Measurements from ENCODE around the gene MXD3.

The MXD3 gene

DNA sequence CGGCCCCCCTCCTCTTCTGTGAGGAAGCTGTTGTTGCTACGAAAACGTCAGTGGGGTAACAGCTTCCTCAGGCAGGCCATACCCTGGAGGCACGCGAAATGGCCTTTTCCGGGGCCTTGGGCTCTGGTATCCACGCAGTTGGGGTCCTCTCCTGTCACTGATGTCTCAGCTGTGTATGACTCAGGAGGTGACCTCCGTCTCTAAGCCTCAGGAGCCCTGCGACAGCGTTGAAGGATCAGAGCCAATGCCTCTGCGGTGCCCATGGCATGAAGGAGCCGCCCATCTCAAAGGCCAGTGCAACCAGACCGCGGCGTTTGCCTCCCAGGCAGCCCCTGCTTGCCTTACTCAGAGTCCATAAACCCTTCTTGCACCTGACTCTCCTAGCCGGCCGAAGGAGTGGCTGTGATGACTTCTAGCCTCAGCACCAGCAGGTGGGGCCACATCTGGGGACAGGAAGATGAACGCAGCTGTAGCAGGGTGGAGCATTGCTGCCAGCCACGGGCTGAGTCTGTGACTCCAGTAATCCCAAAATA, 1.0 kb upstream of the MXD3 start:
- Histone ChIP-seq H3K9ac (peak overlapping the region; percentile 93; the same call in 1 of the 2 replicates), H3K4me3 (IDR thresholded peaks at IDR 0.05; ENCODE audit: insufficient read depth, low read depth, low read length) (no peak overlapping the region), H3K4me1 (ENCODE audit: low read depth, poor library complexity, severe bottlenecking) (peaks cover 13% of the 10 kb centered on the region), H4K20me1 (ENCODE audit: insufficient read depth) (no peaks in the 10 kb centered on the region), H3K4me2 (peak overlapping the region; percentile 92), H3K36me3 (ENCODE audit: insufficient read depth) (no peaks in the 10 kb centered on the region), H2AFZ (ENCODE audit: low read depth) (peak overlapping the region; percentile 23; the same call in 1 of the 2 replicates), H3K27me3 (ENCODE audit: insufficient read depth, low read depth) (no peaks in the 10 kb centered on the region), H3K27ac (peak overlapping the region; percentile 92), H3K79me2 (ENCODE audit: insufficient read depth, low read depth) (no peaks in the 10 kb centered on the region)
- TF ChIP-seq, protein P1, sequence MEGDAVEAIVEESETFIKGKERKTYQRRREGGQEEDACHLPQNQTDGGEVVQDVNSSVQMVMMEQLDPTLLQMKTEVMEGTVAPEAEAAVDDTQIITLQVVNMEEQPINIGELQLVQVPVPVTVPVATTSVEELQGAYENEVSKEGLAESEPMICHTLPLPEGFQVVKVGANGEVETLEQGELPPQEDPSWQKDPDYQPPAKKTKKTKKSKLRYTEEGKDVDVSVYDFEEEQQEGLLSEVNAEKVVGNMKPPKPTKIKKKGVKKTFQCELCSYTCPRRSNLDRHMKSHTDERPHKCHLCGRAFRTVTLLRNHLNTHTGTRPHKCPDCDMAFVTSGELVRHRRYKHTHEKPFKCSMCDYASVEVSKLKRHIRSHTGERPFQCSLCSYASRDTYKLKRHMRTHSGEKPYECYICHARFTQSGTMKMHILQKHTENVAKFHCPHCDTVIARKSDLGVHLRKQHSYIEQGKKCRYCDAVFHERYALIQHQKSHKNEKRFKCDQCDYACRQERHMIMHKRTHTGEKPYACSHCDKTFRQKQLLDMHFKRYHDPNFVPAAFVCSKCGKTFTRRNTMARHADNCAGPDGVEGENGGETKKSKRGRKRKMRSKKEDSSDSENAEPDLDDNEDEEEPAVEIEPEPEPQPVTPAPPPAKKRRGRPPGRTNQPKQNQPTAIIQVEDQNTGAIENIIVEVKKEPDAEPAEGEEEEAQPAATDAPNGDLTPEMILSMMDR (conservative IDR thresholded peaks at IDR 0.05; ENCODE audit: low read depth, low read length): no peak

DNA sequence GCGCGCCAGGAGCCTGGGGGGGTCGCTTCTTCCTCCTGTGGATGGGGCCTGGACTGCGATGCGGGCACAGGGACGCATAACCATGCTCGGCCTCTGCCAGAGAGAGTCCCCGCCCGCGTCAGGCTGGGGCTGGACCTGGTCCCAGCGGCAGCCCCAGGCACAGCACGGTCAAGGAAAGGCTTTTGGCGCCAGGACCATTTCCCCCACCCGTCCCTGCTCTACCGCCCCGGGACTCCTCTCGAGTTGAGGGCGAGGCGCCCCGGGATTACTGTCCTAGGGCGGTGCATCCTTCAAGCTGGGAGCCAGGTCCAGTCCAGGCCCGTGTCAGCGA, 341 bp downstream of the MXD3 start:
- no peak overlapping the region; the same call in 1 of the 2 replicates for H3K4me2 ChIP-seq
- TF ChIP-seq, protein P1 (conservative IDR thresholded peaks at IDR 0.05; ENCODE audit: low read depth, low read length): no peak
- peaks cover 18% of the 10 kb centered on the region for H3K4me1 ChIP-seq (ENCODE audit: low read depth, poor library complexity, severe bottlenecking)
- no peaks in the 10 kb centered on the region for H4K20me1 ChIP-seq (ENCODE audit: insufficient read depth)
- H3K27ac ChIP-seq: peak overlapping the region; percentile 92; the same call in 1 of the 2 replicates
- no peaks in the 10 kb centered on the region for H3K36me3 ChIP-seq (ENCODE audit: insufficient read depth)
- no peaks in the 10 kb centered on the region for H3K79me2 ChIP-seq (ENCODE audit: insufficient read depth, low read depth)
- H3K27me3 ChIP-seq (ENCODE audit: insufficient read depth, low read depth): no peaks in the 10 kb centered on the region
- H2AFZ ChIP-seq (ENCODE audit: low read depth): no peak overlapping the region
- peak overlapping the region; percentile 93; the same call in 1 of the 2 replicates for H3K9ac ChIP-seq
- no peak overlapping the region for H3K4me3 ChIP-seq (IDR thresholded peaks at IDR 0.05; ENCODE audit: insufficient read depth, low read depth, low read length)

DNA sequence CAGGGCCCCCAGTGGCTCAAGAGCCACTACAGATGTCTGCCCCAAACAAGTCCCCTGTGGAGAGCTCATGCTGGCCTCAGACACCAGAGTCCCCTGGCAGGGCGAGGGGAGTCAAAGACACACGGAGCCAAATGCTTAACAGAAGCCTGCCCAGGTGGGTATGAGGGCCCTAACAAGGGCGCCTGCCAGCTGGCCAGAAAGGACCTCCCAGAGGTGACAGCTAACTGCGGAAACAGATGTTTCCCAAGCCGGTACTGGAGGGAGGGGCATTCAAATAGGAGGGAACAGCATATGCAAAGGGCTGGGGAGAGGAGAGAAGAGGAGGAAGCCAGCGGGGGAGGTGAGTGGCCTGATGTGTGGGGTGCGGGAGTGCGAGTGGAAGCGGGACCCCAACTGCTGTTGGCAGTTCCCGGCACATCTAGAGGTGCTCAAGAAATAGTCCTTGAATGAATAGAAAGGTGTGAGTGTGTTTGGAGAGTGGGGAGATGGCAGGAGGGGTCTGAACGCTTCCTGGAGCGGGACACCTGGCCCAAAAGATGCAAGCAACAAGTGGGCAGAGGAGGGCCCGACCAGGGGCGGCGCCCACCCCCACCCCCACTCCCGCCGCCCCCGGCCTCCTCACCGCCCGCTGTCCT, 824 bp downstream of the MXD3 start:
- H4K20me1 ChIP-seq (ENCODE audit: insufficient read depth): no peaks in the 10 kb centered on the region
- no peaks in the 10 kb centered on the region for H3K36me3 ChIP-seq (ENCODE audit: insufficient read depth)
- H3K27me3 ChIP-seq (ENCODE audit: insufficient read depth, low read depth): no peaks in the 10 kb centered on the region
- no peak overlapping the region; the same call in 1 of the 2 replicates for H2AFZ ChIP-seq (ENCODE audit: low read depth)
- H3K4me1 ChIP-seq (ENCODE audit: low read depth, poor library complexity, severe bottlenecking): peaks cover 18% of the 10 kb centered on the region
- H3K4me3 ChIP-seq (IDR thresholded peaks at IDR 0.05; ENCODE audit: insufficient read depth, low read depth, low read length): no peak overlapping the region
- H3K79me2 ChIP-seq (ENCODE audit: insufficient read depth, low read depth): peaks cover 4% of the 10 kb centered on the region
- TF ChIP-seq, protein P1 (conservative IDR thresholded peaks at IDR 0.05; ENCODE audit: low read depth, low read length): no peak
- H3K4me2 ChIP-seq: peak overlapping the region; percentile 31; the same call in 1 of the 2 replicates
- no peak overlapping the region for H3K27ac ChIP-seq
- peak overlapping the region; percentile 93; the same call in 1 of the 2 replicates for H3K9ac ChIP-seq

DNA sequence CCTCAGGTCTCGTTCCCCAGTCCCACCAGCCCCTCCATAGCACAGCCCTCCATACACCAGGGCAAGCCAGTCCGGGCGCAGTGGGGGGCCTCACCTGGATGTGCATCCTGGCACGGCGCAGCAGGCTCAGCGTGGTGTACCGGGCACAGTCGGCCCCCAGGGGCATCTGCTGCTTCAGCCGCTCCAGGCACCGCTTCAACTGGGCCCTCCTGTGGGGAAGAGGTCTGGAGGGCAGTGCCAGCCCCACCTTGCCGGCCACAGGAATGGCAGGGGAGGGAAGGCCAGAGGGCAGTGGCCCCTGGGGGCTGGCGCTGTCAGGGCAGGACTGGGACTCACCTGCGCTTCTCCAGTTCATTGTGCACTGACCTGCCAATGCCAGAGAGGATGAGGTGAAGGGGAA, 1.4 kb downstream of the MXD3 start:
- H3K4me2 ChIP-seq: peak overlapping the region; percentile 31; the same call in 1 of the 2 replicates
- H3K4me1 ChIP-seq (ENCODE audit: low read depth, poor library complexity, severe bottlenecking): peaks cover 23% of the 10 kb centered on the region
- H4K20me1 ChIP-seq (ENCODE audit: insufficient read depth): no peaks in the 10 kb centered on the region
- no peak overlapping the region for H2AFZ ChIP-seq (ENCODE audit: low read depth)
- H3K4me3 ChIP-seq (IDR thresholded peaks at IDR 0.05; ENCODE audit: insufficient read depth, low read depth, low read length): no peak overlapping the region
- no peaks in the 10 kb centered on the region for H3K27me3 ChIP-seq (ENCODE audit: insufficient read depth, low read depth)
- no peak overlapping the region for H3K27ac ChIP-seq
- H3K9ac ChIP-seq: no peak overlapping the region
- peaks cover 9% of the 10 kb centered on the region for H3K79me2 ChIP-seq (ENCODE audit: insufficient read depth, low read depth)
- TF ChIP-seq, protein P1 (conservative IDR thresholded peaks at IDR 0.05; ENCODE audit: low read depth, low read length): no peak
- H3K36me3 ChIP-seq (ENCODE audit: insufficient read depth): no peaks in the 10 kb centered on the region

All from KMS-11 (cell line).